CD4-positive, alpha-beta T cell (primary cell): ENCODE results near the gene MMP11. TPM values are rescaled to one million over a fixed set of nuclear protein-coding genes. Genes with fewer than 3 reads are reported as not detected.

Experiments used
- ATAC-seq: fragments of 200-7000 bp; cut with Tn5 transposase; one replicate; pipeline ENCODE4 v1.10.0; 2022; ENCODE audit warnings: mild to moderate bottlenecking; ENCODE audit not compliant: poor library complexity
- CTCF ChIA-PET: fragments of 350-600 bp; sonication (Branson Sonifier 250); formaldehyde crosslinking; loops from one replicate; lab custom pipeline; 2021; ENCODE audit warnings: antibody characterized with exemption, inconsistent platforms; lab: Charles Lee
- POLR2A ChIA-PET: fragments of 350-600 bp; sonication (Branson Sonifier 250); formaldehyde crosslinking; loops from one replicate; lab custom pipeline; 2021; ENCODE audit warnings: antibody characterized with exemption, inconsistent platforms; lab: Charles Lee
- DNase-seq, 14 experiments: peaks; one replicate each; pipeline ENCODE4 v3.0.0-alpha.2; 2013 to 2020; ENCODE audit warnings: mixed read lengths in 2 of 14
- H3K27ac ChIP-seq, 2 donors: one replicate each; pipeline versions ENCODE4 v1.5.1 to v1.7.0; 2013; ENCODE audit warnings: low read length in 2 of 2, low read depth in 1 of 2, mild to moderate bottlenecking in 1 of 2
- H3K27me3 ChIP-seq, 2 experiments: 1 replicate in 1 of 2; 2 replicates in 1 of 2; pipeline versions ENCODE4 v1.6.1 to v1.7.0; 2013; ENCODE audit warnings: low read length in 2 of 2, control low read depth in 1 of 2, mild to moderate bottlenecking in 1 of 2, moderate library complexity in 1 of 2; ENCODE audit not compliant: insufficient read depth in 2 of 2, control insufficient read depth in 1 of 2
- H3K36me3 ChIP-seq: one replicate; pipeline ENCODE4 v1.6.1; 2013; ENCODE audit warnings: low read length, control low read depth; ENCODE audit not compliant: insufficient read depth
- H3K4me1 ChIP-seq: one replicate; pipeline ENCODE4 v1.6.1; 2013; ENCODE audit warnings: low read length, control low read depth; ENCODE audit not compliant: insufficient read depth
- H3K4me3 ChIP-seq: one replicate; pipeline ENCODE4 v1.5.1; 2013; ENCODE audit warnings: mild to moderate bottlenecking, low read length, moderate library complexity
- H3K9me3 ChIP-seq, 2 experiments: 1 replicate in 1 of 2; 2 replicates in 1 of 2; pipeline versions ENCODE4 v1.6.1 to v1.7.0; 2013; ENCODE audit warnings: low read length in 2 of 2, mild to moderate bottlenecking in 2 of 2, control low read depth in 1 of 2, moderate library complexity in 1 of 2; ENCODE audit not compliant: control insufficient read depth in 1 of 2, insufficient read depth in 1 of 2
- H3K27ac Mint-ChIP-seq: one replicate; pipeline ENCODE4 v1.8.0; 2020; ENCODE audit warnings: mixed read lengths
- H3K27me3 Mint-ChIP-seq: one replicate; pipeline ENCODE4 v1.8.0; 2021; ENCODE audit warnings: mixed read lengths
- H3K36me3 Mint-ChIP-seq: one replicate; pipeline ENCODE4 v1.8.0; 2021; ENCODE audit warnings: low read depth, mixed read lengths
- H3K4me1 Mint-ChIP-seq: one replicate; pipeline ENCODE4 v1.8.0; 2021; ENCODE audit warnings: low read depth, mixed read lengths
- H3K4me3 Mint-ChIP-seq: one replicate; pipeline ENCODE4 v1.8.0; 2020; ENCODE audit warnings: mild to moderate bottlenecking, mixed read lengths
- H3K9me3 Mint-ChIP-seq: one replicate; pipeline ENCODE4 v1.8.0; 2020; ENCODE audit warnings: mixed read lengths
- CTCF ChIP-seq: fragments of 200-600 bp; IDR thresholded peaks from one replicate; pipeline ENCODE4 v1.8.0; 2022; ENCODE audit warnings: antibody characterized with exemption, mild to moderate bottlenecking
- intact Hi-C, 2 experiments: fragments of 100-400 bp; cut with DNase I in 1 of 2; cut with micrococcal nuclease in 1 of 2; formaldehyde crosslinking; loops; one replicate each; pipeline versions ENCODE4 v1.15.1 to v1.9.0; 2023 to 2025; cut with DNase I, micrococcal nuclease
- total RNA-seq, 174 experiments: library from RNA in 2 of 174; stranded (reverse) in 2 of 174; gene quantifications; one replicate each; pipeline ENCODE4 v1.2.3 and lab custom pipeline; 2021 to 2026

MMP11 gene
- total RNA-seq, 2 experiments from 2014 or later: 2.3 to 2.4 TPM

- TF ChIP-seq CTCF: no peak
- H3K27me3 Mint-ChIP-seq: no peaks in the 10 kb centered on the region
- Histone ChIP-seq H3K4me1 (no peaks in the 10 kb centered on the region), H3K36me3 (peaks cover 25% of the 10 kb centered on the region), H3K27me3 (no peaks in the 10 kb centered on the region), H3K9me3 (peaks cover 0 to 15% of the 10 kb centered on the region in 2 experiments), H3K27ac (no peak overlapping the region), H3K4me3 (no peak overlapping the region)
- DNase-seq (no peak), ATAC-seq (no peak)
- intact Hi-C loops: no loop called here
- H3K4me1 Mint-ChIP-seq: no peaks in the 10 kb centered on the region
- peaks cover 42% of the 10 kb centered on the region for H3K36me3 Mint-ChIP-seq
- H3K27ac Mint-ChIP-seq: no peak overlapping the region
- no peak overlapping the region for H3K4me3 Mint-ChIP-seq
- ChIA-PET POLR2A (no interaction called here), CTCF (no interaction called here)
- no peaks in the 10 kb centered on the region for H3K9me3 Mint-ChIP-seq
Observed at GRCh38 chr22:23742505-23743264, 30.0 kb upstream of the MMP11 start.

GRCh38 chr22:23743303-23743705 lies 29.3 kb upstream of the MMP11 start:
- Mint-ChIP-seq H3K4me1 (no peaks in the 10 kb centered on the region), H3K27me3 (no peaks in the 10 kb centered on the region), H3K27ac (no peak overlapping the region), H3K4me3 (no peak overlapping the region), H3K9me3 (no peaks in the 10 kb centered on the region), H3K36me3 (peaks cover 42% of the 10 kb centered on the region)
- TF ChIP-seq CTCF: no peak
- no peak for DNase-seq
- intact Hi-C loops: no loop called here
- Histone ChIP-seq H3K4me3 (no peak overlapping the region), H3K27ac (no peak overlapping the region), H3K36me3 (peaks cover 25% of the 10 kb centered on the region), H3K9me3 (peaks cover 0 to 15% of the 10 kb centered on the region in 2 experiments), H3K4me1 (no peaks in the 10 kb centered on the region), H3K27me3 (no peaks in the 10 kb centered on the region)
- ATAC-seq: no peak
- ChIA-PET CTCF (no interaction called here), POLR2A (no interaction called here)

GRCh38 chr22:23744001-23744400 lies 28.6 kb upstream of the MMP11 start:
- ChIA-PET POLR2A (interaction anchor here (1.0 kb wide), 1 partner anchor 48 kb away, joined by 4 read pairs; no protein-coding TSS in a partner anchor), CTCF (no interaction called here)
- no peaks in the 10 kb centered on the region for H3K4me1 ChIP-seq
- peaks cover 0 to 15% of the 10 kb centered on the region in 2 experiments for H3K9me3 ChIP-seq
- H3K36me3 Mint-ChIP-seq: peaks cover 42% of the 10 kb centered on the region
- no peak overlapping the region for H3K27ac ChIP-seq
- no peak overlapping the region for H3K4me3 ChIP-seq
- H3K27me3 Mint-ChIP-seq: no peaks in the 10 kb centered on the region
- no peak for TF ChIP-seq CTCF
- no peak overlapping the region for H3K4me3 Mint-ChIP-seq
- DNase-seq (no peak), ATAC-seq (no peak)
- H3K36me3 ChIP-seq: peaks cover 25% of the 10 kb centered on the region
- H3K4me1 Mint-ChIP-seq: no peaks in the 10 kb centered on the region
- H3K9me3 Mint-ChIP-seq: no peaks in the 10 kb centered on the region
- H3K27ac Mint-ChIP-seq: no peak overlapping the region
- intact Hi-C loops: no loop called here
- no peaks in the 10 kb centered on the region for H3K27me3 ChIP-seq
